Epithelial cell of proximal tubule (primary cell): ENCODE data around the gene PDZRN3. TPM values are rescaled to one million over a fixed set of nuclear protein-coding genes. Genes with fewer than 3 reads are reported as not detected.

ENCODE experiments used
- DNase-seq: peaks from one replicate; pipeline ENCODE4 v3.0.0-alpha.2; 2011; ENCODE audit warnings: low read depth
- H3K4me3 ChIP-seq: 2 replicates; pipeline ENCODE4 v1.5.1; 2011; ENCODE audit warnings: low read depth, mild to moderate bottlenecking, low read length
- CTCF ChIP-seq: conservative IDR thresholded peaks from 2 replicates; pipeline ENCODE4 v1.5.1; 2012; ENCODE audit warnings: low read depth, mild to moderate bottlenecking, low read length
- total RNA-seq: library from RNA; depleted of rRNA; stranded (reverse); fragments of >200 nt; gene quantifications from 2 replicates; pipeline ENCODE4 v1.2.3, GENCODE V29; 2015

Gene PDZRN3
- total RNA-seq, 1 donor from 2014 or later: 0.17 TPM

- H3K4me3 ChIP-seq: no peak overlapping the region
- DNase-seq: no peak
- no peak for TF ChIP-seq CTCF
Measured at GRCh38 chr3:73663495-73663894, 38.8 kb upstream of the PDZRN3 start.

- no peak for TF ChIP-seq CTCF
- no peak overlapping the region for H3K4me3 ChIP-seq
- DNase-seq: no peak
Measured at GRCh38 chr3:73661265-73661664, 36.5 kb upstream of the PDZRN3 start.

DNA sequence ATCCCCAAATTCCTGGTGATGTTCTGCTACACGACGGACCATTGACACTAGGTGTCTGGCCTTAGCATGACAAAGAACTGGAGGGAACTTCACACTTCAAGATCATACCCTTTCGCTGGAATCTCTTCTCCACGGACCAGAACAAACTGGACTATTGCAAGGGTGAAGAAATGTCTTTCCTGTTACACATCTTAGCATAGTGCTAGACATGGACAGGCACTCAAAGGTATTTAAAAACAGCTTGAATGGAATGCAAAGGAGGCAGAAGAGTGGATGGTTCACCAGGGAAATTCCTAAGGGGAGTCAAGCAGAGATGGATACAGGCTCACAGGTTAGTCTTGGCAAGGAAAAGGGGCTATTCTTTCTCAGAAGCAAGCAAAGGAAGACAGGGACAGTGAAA is 33.5 kb upstream of the PDZRN3 start:
- TF ChIP-seq CTCF: no peak
- H3K4me3 ChIP-seq: no peak overlapping the region
- DNase-seq: no peak

- H3K4me3 ChIP-seq: no peak overlapping the region
- no peak for DNase-seq
- no peak for TF ChIP-seq CTCF
Measured at GRCh38 chr3:73657186-73657585, 32.4 kb upstream of the PDZRN3 start.

DNA sequence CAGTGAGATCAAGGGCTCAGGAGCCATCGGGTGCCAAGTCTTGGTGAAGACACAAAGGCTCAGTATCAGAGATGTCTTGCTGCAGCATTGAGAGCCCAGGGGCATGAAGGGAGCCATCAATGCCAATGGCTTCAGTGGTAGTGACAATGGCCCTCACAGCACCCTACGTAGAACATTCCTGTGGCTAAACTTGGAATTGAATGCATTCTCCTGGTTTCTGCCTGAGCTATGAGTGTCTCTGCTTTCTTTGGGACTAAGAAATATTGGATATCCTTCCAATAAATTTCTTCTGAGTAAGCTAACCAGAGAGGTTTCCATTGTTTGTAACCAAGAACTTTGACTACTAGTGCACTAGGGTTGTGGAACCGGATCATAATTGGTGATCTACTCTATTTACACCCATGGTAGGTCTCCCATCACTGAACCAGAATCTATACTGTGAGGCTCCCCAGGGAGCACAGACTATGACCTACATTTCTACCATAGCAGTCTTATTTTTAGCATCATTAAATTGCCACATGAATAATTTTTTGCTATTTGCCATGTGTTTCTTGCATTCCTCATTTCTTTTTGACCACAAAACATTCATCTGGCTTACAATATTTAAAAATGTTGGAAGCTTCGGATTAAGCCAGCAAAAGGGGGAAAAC is 31.6 kb upstream of the PDZRN3 start:
- DNase-seq: no peak
- TF ChIP-seq CTCF: no peak
- no peak overlapping the region for H3K4me3 ChIP-seq

DNA sequence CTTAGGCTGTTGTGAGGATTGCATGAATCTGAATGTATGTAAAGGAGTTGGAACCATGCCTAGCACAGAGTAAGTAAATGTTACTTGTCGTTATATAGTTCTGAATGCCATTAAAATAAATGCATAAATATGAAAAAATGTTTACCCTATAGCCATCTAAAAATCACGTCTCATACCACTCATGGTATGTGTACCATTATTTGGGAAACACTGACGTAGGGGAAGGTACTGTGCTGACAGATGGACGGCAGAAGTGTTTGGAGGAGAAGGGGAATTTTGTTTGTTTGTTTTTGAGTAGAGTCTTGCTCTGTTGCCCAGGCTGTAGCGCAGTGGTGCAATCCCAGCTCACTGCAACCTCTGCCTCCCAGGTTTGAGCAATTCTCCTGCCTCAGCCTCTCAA is 30.5 kb upstream of the PDZRN3 start:
- H3K4me3 ChIP-seq: no peak overlapping the region
- TF ChIP-seq CTCF: no peak
- DNase-seq: no peak

DNA sequence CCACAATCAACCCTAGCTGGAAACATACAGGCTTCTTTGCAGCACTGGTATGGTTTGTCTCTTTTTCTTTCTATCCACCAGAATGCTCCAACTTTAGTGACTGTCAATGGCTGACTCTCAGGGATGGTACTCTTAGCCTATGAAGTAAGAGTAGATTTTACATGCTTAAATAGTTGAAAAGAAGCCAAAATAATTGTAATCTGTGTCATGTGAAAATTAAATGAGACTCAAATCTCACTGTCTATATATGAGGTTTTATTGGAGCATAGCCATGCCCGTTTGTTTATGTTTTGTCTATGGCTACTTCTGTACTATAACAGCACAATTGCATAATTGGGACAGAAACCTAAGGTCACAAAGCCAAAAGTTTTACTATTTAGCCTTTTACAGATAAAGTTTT is 29.1 kb upstream of the PDZRN3 start:
- no peak for TF ChIP-seq CTCF
- no peak for DNase-seq
- H3K4me3 ChIP-seq: no peak overlapping the region
